T-helper 1 cell treated with Interleukin-12 subunit alpha and Interleukin-12 subunit beta and Interleukin-4 antibody, amounts not matched to agents 30 μg/mL and 1 μg/mL, for 36 hours (primary cell): ENCODE measurements around the gene VPS18.

Source experiments
- H3K27ac Mint-ChIP-seq: one replicate; pipeline ENCODE4 v1.8.0; 2021; ENCODE audit warnings: mild to moderate bottlenecking, mixed read lengths
- H3K27me3 Mint-ChIP-seq: one replicate; pipeline ENCODE4 v1.8.0; 2021; ENCODE audit warnings: low read depth, mixed read lengths
- H3K36me3 Mint-ChIP-seq: one replicate; pipeline ENCODE4 v1.8.0; 2021; ENCODE audit warnings: low read depth, mixed read lengths
- H3K4me1 Mint-ChIP-seq: one replicate; pipeline ENCODE4 v1.8.0; 2021; ENCODE audit warnings: low read depth, mixed read lengths
- H3K4me3 Mint-ChIP-seq: one replicate; pipeline ENCODE4 v1.8.0; 2021; ENCODE audit warnings: mild to moderate bottlenecking, moderate library complexity, mixed read lengths
- H3K9me3 Mint-ChIP-seq: one replicate; pipeline ENCODE4 v1.8.0; 2021; ENCODE audit warnings: mixed read lengths

VPS18 gene, protein sequence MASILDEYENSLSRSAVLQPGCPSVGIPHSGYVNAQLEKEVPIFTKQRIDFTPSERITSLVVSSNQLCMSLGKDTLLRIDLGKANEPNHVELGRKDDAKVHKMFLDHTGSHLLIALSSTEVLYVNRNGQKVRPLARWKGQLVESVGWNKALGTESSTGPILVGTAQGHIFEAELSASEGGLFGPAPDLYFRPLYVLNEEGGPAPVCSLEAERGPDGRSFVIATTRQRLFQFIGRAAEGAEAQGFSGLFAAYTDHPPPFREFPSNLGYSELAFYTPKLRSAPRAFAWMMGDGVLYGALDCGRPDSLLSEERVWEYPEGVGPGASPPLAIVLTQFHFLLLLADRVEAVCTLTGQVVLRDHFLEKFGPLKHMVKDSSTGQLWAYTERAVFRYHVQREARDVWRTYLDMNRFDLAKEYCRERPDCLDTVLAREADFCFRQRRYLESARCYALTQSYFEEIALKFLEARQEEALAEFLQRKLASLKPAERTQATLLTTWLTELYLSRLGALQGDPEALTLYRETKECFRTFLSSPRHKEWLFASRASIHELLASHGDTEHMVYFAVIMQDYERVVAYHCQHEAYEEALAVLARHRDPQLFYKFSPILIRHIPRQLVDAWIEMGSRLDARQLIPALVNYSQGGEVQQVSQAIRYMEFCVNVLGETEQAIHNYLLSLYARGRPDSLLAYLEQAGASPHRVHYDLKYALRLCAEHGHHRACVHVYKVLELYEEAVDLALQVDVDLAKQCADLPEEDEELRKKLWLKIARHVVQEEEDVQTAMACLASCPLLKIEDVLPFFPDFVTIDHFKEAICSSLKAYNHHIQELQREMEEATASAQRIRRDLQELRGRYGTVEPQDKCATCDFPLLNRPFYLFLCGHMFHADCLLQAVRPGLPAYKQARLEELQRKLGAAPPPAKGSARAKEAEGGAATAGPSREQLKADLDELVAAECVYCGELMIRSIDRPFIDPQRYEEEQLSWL

DNA sequence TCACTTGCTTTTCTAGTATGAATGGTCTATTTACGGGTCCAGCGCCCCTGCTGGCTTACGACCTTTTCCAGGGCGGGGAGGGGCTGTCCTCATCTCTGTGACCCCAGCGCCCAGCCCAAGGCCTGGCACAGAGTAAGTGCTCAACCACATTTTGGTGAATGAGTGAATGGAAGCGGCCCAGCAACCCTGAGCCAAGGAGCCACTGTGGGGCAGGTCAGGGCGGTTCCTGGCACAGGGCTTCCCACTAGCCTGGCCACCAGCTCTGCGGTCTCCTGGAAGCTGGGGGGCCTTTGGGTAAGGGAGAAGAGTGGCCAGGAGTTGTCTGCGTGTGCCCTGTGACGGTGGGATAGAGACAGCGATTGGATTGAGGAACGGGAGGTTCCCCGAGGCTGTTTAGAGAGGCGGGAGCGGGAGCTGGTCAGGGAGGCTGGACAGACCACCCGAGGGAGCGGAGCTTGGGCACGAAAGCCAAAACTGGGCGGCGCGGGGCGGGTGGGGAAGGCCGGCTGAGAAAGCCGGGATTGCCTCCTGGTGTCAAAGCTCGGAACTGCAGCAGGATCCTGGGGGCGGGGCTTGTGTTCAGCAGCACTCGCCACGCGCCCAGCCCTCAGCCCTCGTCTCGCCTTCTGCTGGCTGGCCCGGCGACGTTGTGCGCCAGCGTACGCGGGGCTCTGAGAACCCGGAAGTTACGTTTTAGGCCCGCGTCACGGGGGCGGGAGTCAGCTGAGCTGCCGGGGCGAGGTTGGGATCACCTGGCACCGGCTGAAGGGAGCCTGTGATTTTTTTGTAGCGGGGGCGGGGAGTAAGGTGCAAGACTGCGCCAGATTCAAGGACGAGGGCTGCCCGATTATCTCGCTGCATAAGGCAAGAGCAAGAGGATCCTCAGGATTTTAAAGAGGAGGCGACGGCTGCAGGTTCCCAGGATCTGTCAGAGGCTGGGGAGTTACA, at the start of gene VPS18:
Gene VPS18 (plus strand): TSS at position 718 of the 948 bp plus-strand sequence. CDS start 319 bp downstream, outside the sequence.
- peaks cover 32% of the 10 kb centered on the region for H3K4me1 Mint-ChIP-seq
- peaks cover 20% of the 10 kb centered on the region for H3K36me3 Mint-ChIP-seq

GRCh38 chr15:40844696-40845030, 49.6 kb upstream of the VPS18 start:
- Mint-ChIP-seq H3K4me3 (peak overlapping the region; percentile 81), H3K9me3 (no peaks in the 10 kb centered on the region), H3K4me1 (peaks cover 31% of the 10 kb centered on the region), H3K27me3 (peaks cover 31% of the 10 kb centered on the region), H3K36me3 (peaks cover 2% of the 10 kb centered on the region), H3K27ac (no peak overlapping the region)

More for the DNA sequence above, at the start of gene VPS18:
- no peaks in the 10 kb centered on the region for H3K9me3 Mint-ChIP-seq
- no peaks in the 10 kb centered on the region for H3K27me3 Mint-ChIP-seq
- peak within 1 kb of the TSS; percentile 96 for H3K27ac Mint-ChIP-seq
- peak within 1 kb of the TSS; percentile 98 for H3K4me3 Mint-ChIP-seq

- peaks cover 30% of the 10 kb centered on the region for H3K27me3 Mint-ChIP-seq
- H3K9me3 Mint-ChIP-seq, result no peaks in the 10 kb centered on the region
- H3K4me3 Mint-ChIP-seq, result peak overlapping the region; percentile 81
- H3K36me3 Mint-ChIP-seq, result peaks cover 2% of the 10 kb centered on the region
- no peak overlapping the region for H3K27ac Mint-ChIP-seq
- H3K4me1 Mint-ChIP-seq, result peaks cover 31% of the 10 kb centered on the region
These were observed 49.2 kb upstream of the VPS18 start for GRCh38 chr15:40845036-40845435.

DNA sequence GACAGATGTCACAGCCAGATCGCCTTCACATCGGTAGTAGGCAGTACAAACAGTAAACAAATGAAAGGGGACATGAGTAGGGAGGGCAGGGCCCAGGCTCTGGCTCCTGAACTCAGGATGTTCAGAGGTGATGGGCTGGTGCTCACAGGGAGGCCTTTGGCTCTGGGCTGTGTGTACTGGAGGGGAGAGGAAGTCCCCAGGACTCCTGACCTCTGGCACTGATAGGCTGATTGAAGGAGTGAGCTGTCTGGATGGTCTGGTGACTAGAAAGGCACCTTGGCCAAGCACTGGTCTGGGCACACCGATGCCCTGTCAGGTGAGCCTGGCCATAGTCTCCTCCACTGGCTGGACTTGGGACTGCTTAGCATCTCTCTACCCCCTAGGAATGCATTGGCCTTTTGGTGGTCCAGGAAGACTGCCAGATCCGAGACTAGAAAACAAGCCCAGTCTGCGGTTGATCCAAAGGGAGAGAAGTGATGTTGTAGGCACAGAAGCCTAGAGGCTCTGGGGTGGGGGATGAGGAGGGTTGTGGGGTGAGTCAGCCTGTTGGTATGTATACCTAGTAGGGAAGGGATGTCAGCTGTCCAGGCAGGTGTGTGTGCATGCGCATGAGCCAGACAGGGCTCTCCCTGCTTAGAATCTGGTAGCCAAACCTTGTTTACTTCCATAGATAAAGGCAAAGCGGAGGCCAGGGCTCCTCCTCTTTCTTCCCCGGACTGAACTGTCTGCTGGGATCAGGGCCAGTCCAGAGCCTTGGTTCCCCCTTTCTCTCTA, 48.6 kb upstream of the VPS18 start:
- Mint-ChIP-seq H3K36me3 (peaks cover 2% of the 10 kb centered on the region), H3K9me3 (no peaks in the 10 kb centered on the region), H3K4me3 (peak overlapping the region; percentile 42), H3K27me3 (peaks cover 30% of the 10 kb centered on the region), H3K4me1 (peaks cover 31% of the 10 kb centered on the region), H3K27ac (no peak overlapping the region)

DNA sequence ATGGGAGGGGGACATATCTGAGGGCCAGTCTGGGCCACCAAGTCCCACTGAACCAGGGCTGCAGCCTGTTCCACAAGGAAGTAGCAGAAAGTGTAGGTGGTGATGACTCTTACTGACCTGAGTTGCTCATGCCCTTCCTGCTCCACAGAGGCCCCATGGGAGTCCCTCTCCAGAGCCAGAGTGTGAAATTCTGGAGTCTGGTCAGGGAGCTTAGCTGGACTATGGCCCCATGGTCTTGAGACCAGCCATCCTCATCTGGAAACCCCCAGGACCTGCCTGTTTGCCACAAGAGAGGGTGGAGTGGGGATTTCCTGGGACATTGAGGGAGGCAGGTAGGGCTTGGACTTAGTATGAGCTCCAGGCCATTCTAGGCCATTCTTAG, 47.4 kb upstream of the VPS18 start:
- Mint-ChIP-seq H3K4me1 (peaks cover 31% of the 10 kb centered on the region), H3K4me3 (no peak overlapping the region), H3K9me3 (no peaks in the 10 kb centered on the region), H3K27ac (peak overlapping the region; percentile 0), H3K36me3 (peaks cover 2% of the 10 kb centered on the region), H3K27me3 (peaks cover 20% of the 10 kb centered on the region)

DNA sequence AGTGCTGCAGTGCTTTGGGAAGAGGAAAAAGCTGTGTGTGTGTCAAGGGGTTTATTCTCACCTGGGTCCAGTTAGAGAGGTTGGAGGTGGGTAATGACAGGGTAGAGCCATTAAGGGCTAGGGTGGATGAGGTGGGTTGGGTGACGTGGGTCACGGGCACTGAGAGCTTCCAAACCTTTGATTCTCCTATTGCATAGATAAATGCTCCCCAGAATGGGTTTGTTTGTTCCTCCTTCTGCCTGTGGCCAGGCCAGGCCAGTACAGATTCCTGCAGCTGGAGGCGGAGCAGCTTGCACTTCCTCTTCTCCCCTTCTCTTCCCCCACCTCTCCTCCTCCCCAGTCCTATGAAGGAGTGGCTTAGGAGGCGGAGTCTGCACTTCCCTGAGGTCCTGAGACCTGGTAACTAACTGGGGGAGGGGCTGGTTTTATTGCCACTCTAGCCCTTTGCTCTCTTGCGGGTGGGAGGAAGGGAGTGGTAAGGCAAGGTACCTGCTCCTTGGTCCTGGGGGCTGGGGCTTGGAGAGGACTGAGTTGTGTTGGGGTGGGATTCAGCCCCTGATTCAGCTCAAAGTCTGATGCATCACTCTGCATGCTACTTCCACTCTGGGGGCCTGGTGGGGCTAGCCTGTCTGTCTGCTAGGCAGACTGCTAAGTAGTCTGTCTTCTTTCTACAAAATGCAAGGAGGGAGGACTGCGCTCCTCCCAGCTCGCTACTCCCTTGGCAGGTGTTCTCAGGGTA, 46.9 kb upstream of the VPS18 start:
- Mint-ChIP-seq H3K4me3 (no peak overlapping the region), H3K9me3 (no peaks in the 10 kb centered on the region), H3K36me3 (peaks cover 2% of the 10 kb centered on the region)

DNA sequence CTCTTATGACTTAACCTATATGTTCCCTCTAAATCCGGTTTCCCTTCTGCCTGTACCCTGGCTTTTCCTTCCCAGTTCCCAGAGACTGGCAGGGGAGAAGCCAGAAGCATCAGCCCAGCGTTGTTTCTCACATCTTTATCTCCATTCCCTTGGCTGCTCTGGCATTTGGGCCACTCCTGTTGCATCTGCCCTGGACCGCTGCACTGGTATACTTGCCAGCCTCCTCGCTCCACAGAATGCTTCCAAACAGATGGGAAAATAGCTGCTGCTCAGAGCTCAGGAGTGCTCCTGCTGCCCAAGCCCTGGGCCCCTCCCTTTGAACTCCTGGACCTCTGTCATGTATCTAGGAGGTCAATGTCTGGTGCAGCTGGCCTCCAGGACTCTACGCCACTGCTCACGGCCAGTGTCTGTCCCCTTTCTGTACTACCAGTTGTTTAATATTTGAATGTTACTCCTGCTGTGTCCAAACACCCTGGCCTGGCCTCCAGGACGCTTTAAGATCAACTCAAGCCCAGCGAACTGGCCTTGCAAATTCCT, 43.6 kb upstream of the VPS18 start:
- peaks cover 20% of the 10 kb centered on the region for H3K4me1 Mint-ChIP-seq
- H3K9me3 Mint-ChIP-seq, result no peaks in the 10 kb centered on the region
- no peak overlapping the region for H3K27ac Mint-ChIP-seq
- no peaks in the 10 kb centered on the region for H3K36me3 Mint-ChIP-seq
- H3K27me3 Mint-ChIP-seq, result peaks cover 3% of the 10 kb centered on the region
- H3K4me3 Mint-ChIP-seq, result no peak overlapping the region

More for the DNA sequence above, 46.9 kb upstream of the VPS18 start:
- Mint-ChIP-seq H3K27me3 (peaks cover 15% of the 10 kb centered on the region), H3K4me1 (peaks cover 31% of the 10 kb centered on the region), H3K27ac (peak overlapping the region; percentile 0)

- no peaks in the 10 kb centered on the region for H3K9me3 Mint-ChIP-seq
- peaks cover 3% of the 10 kb centered on the region for H3K27me3 Mint-ChIP-seq
- no peak overlapping the region for H3K4me3 Mint-ChIP-seq
- peaks cover 9% of the 10 kb centered on the region for H3K4me1 Mint-ChIP-seq
- no peaks in the 10 kb centered on the region for H3K36me3 Mint-ChIP-seq
- H3K27ac Mint-ChIP-seq, result no peak overlapping the region
These were observed 41.7 kb upstream of the VPS18 start for GRCh38 chr15:40852529-40852928.

DNA sequence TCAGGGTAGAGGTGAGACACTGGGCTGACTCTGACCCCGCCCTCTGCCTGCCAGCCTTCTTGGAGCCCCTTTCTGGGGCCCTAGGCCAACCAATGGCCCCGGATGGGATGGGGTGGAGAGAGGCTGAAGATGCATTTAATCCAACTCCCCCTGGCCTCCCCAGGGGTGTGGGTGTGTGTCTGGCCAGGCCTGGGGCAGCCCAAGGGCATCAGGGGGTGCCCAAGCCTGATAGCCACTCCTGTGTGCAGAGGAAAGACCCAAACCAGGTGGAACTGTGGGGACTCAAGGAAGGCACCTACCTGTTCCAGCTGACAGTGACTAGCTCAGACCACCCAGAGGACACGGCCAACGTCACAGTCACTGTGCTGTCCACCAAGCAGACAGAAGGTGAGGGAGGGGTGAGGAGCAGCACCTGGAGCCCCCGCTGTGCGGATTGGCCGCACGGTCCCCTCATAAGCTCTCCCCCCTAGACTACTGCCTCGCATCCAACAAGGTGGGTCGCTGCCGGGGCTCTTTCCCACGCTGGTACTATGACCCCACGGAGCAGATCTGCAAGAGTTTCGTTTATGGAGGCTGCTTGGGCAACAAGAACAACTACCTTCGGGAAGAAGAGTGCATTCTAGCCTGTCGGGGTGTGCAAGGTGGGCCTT, 40.9 kb upstream of the VPS18 start:
- Mint-ChIP-seq H3K27me3 (peaks cover 3% of the 10 kb centered on the region), H3K4me1 (peaks cover 10% of the 10 kb centered on the region), H3K4me3 (no peak overlapping the region), H3K27ac (no peak overlapping the region), H3K36me3 (no peaks in the 10 kb centered on the region), H3K9me3 (no peaks in the 10 kb centered on the region)

DNA sequence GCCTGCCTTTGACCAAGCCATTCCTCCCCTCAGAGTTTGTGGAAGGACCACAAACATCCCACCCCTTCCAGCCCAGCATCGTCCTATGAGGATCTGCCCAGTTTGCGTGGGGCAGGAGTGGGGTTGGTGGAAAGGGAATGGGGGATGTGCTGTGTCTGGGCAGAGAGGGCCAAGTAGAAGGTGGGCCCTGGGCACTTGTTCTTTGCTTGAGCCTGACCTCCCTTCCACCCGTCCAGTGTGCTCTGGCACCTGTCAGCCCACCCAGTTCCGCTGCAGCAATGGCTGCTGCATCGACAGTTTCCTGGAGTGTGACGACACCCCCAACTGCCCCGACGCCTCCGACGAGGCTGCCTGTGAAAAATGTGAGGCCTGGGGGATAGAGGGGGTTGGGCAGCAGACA, 40.1 kb upstream of the VPS18 start:
- Mint-ChIP-seq H3K27ac (no peak overlapping the region), H3K4me1 (peaks cover 13% of the 10 kb centered on the region), H3K36me3 (no peaks in the 10 kb centered on the region), H3K4me3 (no peak overlapping the region), H3K27me3 (peaks cover 3% of the 10 kb centered on the region), H3K9me3 (no peaks in the 10 kb centered on the region)

- peaks cover 17% of the 10 kb centered on the region for H3K4me1 Mint-ChIP-seq
- peaks cover 2% of the 10 kb centered on the region for H3K27me3 Mint-ChIP-seq
- H3K4me3 Mint-ChIP-seq, result no peak overlapping the region
- H3K36me3 Mint-ChIP-seq, result no peaks in the 10 kb centered on the region
- no peaks in the 10 kb centered on the region for H3K9me3 Mint-ChIP-seq
- H3K27ac Mint-ChIP-seq, result no peak overlapping the region
These were observed 38.5 kb upstream of the VPS18 start for GRCh38 chr15:40855706-40856234.

- no peaks in the 10 kb centered on the region for H3K9me3 Mint-ChIP-seq
- peaks cover 5% of the 10 kb centered on the region for H3K27me3 Mint-ChIP-seq
- H3K4me3 Mint-ChIP-seq, result no peak overlapping the region
- peaks cover 17% of the 10 kb centered on the region for H3K4me1 Mint-ChIP-seq
- no peak overlapping the region for H3K27ac Mint-ChIP-seq
- no peaks in the 10 kb centered on the region for H3K36me3 Mint-ChIP-seq
These were observed 37.5 kb upstream of the VPS18 start for GRCh38 chr15:40856746-40857145.
